NCI-H2081 treated with DMSO at 0.1 percent for 48 hours (cell line): ENCODE results near the gene MMEL1.
"Not testable (repeated sequence)": the region's sequence is repeated elsewhere in the genome, so short reads cannot be mapped to it uniquely, and the experiment has no call there.

Source experiments
- DNase-seq: peaks from one replicate; lab custom pipeline; 2025; lab: John Stamatoyannopoulos, UW

The MMEL1 gene

DNA sequence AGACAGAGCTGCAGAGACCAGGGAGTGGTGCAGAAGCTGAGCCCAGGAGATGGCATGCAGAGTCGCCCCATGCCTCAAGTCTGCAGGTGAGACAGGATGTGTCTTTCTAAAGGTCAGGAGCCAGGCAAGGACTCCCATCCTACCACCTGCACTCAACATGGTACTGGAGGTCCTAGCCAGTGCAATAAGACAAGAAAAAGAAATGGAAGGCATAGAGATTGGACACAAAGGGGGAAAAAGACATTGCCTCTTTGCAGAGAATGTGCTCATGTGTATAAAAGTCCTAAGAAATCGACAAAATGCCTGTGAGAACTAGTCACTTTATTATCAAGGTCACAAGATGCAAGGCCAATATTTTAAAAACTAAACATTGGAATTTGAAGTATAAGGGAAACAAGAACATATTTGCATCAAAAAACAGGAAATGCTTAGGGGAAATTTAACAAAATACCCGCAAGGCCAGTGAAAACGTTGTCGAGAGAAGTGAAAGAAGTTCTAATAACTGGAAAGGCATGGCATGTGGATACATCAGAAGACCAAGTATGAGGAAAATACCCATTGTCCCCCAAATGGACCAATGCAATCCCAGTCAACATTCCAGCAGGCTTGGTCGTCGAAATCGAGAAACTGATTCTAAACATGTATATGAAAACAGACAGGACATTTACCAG, 59.4 kb downstream of the MMEL1 start:
- DNase-seq, result no peak

- no peak for DNase-seq
These were observed 61.5 kb downstream of the MMEL1 start for GRCh38 chr1:2571348-2571747.

GRCh38 chr1:2570332-2570731, 62.5 kb downstream of the MMEL1 start:
- no peak for DNase-seq

- not testable (repeated sequence) for DNase-seq
These were observed 63.1 kb downstream of the MMEL1 start for GRCh38 chr1:2569703-2570102.

DNA sequence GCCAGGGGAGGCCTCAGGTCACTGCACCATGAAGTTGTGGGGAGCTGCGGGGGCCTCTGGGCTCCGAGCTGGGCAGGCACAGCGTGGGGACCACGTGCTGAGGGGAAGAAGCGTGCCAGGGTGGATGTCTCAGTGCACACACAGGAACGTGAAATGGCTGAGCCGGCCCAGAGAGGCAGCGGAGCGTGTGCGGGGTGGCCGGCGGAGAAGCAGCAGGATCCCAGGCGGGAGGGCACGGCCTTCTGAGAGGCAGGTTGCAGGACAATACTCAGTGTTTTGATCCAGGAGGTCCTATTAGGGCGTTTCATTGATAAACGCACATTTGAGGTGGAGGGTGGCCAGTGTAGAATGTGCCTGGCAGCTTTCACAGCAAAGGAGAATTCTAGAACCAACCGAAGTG, 63.8 kb downstream of the MMEL1 start:
- DNase-seq, result no peak

GRCh38 chr1:2568187-2568816, 64.5 kb downstream of the MMEL1 start:
- not testable (repeated sequence) for DNase-seq

GRCh38 chr1:2567083-2567679, 65.6 kb downstream of the MMEL1 start:
- DNase-seq, result no peak

DNA sequence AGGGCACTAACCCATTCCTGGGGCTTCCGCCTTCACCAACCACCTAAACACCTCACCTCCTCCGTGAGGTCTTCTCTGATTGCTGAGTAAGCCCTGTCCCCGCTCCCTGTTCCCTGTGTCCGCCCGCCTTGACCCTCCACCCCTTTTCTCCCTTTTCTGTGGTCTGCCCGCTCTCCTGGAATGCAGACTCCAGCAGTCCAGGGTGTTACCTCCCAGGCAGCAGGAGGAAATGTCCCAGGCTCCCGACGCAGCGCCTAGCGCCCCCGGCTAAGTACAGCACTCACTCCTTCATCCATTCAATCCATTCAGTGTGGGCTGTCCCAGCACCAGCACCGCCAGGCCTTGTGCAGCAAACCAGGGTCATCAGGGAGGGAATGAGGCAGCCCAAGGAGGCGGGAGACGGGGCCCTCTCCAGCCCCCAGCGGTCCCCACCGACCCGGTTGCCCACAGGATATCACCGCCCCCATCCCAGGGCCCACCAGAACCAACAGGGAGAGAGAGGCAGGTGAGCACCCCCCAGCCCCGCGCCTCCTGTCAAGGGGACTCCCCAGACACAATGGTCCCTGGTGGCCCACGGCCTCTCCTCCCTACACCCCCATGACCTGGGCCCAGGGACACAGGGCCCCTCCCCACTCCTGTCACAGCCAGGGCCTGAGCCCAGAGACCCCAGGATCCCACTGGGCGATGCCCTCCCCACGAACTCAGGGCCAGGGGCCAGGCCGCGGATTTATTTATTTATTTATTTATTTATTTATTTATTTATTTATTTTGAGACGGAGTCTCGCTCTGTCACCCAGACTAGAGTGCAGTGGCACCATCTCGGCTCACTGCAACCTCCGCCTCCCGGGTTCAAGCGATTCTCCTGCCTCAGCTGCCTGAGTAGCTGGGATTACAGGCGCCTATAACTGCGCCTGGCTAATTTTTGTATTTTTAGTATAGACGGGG, 66.4 kb downstream of the MMEL1 start:
- DNase-seq, result no peak

- DNase-seq, result no peak
These were observed 67.9 kb downstream of the MMEL1 start for GRCh38 chr1:2564815-2565374.

GRCh38 chr1:2564006-2564814, 68.6 kb downstream of the MMEL1 start:
- DNase-seq, result no peak

DNA sequence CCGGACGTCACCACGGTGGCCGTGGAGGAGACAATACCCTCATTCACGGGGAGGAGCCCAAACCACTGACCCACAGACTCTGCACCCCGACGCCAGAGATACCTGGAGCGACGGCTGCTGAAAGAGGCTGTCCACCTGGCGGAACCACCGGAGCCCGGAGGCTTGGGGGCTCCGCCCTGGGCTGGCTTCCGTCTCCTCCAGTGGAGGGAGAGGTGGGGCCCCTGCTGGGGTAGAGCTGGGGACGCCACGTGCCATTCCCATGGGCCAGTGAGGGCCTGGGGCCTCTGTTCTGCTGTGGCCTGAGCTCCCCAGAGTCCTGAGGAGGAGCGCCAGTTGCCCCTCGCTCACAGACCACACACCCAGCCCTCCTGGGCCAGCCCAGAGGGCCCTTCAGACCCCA, 69.6 kb downstream of the MMEL1 start:
- no peak for DNase-seq

DNA sequence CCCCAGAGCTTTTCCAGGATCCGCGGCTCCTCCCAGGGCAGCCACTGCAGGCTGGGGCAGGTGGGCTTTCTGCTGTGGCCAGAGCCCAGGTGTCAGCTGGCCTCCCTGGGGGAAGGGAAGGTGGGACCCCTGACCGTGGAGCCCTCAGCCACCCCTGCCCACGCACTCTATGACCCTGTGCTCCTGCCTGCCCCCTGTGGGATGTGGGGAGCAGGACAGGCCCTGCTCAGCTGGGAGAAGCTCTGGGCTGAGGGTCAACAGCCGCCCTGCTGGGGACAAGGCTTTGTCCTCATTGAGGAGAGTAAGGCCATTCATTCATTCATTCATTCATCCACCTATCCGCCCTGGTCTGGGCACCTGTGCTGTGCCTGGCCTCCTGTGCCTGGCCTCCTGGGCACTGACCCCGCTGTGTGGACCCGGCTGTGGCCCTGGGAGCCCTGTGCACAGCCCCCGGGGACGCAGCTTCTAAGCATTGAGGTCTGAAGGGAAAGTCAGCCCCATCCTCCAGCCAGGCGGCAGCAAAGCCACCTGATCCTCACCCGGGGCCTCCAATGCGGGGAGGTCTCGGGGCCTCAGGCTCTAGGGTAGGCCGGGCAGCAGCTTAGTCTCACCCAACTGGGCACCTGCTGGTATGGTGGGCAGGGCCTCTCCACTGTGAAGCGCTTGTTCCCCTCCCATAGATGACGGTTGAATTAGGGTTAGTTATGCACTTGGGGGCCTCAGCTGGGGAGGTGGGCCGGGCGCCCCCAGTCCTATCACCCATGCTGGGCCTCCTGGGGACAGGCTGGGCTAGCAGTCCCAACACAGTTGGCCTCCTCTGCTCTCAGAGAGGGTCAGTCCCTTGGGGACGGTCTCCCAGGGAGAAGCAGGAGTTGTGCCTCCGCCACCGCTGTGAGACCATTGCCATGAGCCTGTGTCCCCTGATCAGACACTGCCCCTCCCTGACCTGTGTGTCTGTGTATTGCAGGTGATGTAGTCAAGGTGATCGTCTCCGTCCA, 70.6 kb downstream of the MMEL1 start:
- DNase-seq, result no peak

DNA sequence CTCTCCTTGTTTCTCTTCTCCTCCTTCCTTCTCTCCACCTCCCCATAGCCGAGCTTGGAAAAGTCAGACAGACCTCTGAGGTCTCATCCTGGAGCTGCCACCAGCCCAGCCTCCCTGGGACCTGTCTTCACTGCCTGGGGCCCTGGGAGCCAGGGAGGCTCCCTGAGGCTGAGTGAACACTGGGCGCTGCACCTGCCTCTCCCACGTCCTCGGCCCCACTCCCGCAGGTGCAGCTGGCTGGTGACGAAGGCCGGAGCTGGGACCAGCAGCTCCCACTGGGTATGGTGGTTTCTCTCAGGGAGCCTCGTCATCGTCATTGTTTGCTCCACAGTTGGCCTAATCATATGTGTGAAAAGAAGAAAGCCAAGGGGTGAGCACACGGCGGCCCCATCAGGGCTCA, 71.4 kb downstream of the MMEL1 start:
- no peak for DNase-seq

- DNase-seq, result no peak
These were observed 72.3 kb downstream of the MMEL1 start for GRCh38 chr1:2560299-2561073.

GRCh38 chr1:2559509-2560298, 73.1 kb downstream of the MMEL1 start:
- no peak for DNase-seq

GRCh38 chr1:2558861-2559260, 74.0 kb downstream of the MMEL1 start:
- no peak for DNase-seq

GRCh38 chr1:2558420-2558819, 74.4 kb downstream of the MMEL1 start:
- no peak for DNase-seq
